Heart right ventricle (tissue), 16 donors: ENCODE results near the gene NEU3. TPM values are rescaled to one million over a fixed set of nuclear protein-coding genes. Genes with fewer than 3 reads are reported as not detected.

Experiments
- ATAC-seq, 8 donors: fragments of 200-7000 bp; cut with Tn5 transposase; one replicate each; pipeline ENCODE4 v1.9.1; 2020; ENCODE audit warnings: mild to moderate bottlenecking in 8 of 8, moderate library complexity in 8 of 8, moderate number of reproducible peaks in 1 of 8
- DNase-seq, 2 donors: peaks; one replicate each; pipeline ENCODE4 v3.0.0-alpha.2; 2020
- H3K27ac ChIP-seq, 10 donors: fragments of 200-600 bp; sonication (generic) in 2 of 10; one replicate each; pipeline versions ENCODE4 v1.5.0 to v1.8.0; 2020 to 2022; ENCODE audit warnings: mild to moderate bottlenecking in 3 of 10
- H3K27me3 ChIP-seq, 7 donors: fragments of 200-600 bp; one replicate each; pipeline ENCODE4 v1.8.0; 2021 to 2022; ENCODE audit warnings: mild to moderate bottlenecking in 2 of 7
- H3K36me3 ChIP-seq, 9 donors: fragments of 200-600 bp; sonication (generic) in 1 of 9; one replicate each; pipeline versions ENCODE4 v1.5.0 to v1.8.0; 2020 to 2022; ENCODE audit warnings: mild to moderate bottlenecking in 2 of 9
- H3K4me1 ChIP-seq, 9 donors: fragments of 200-600 bp; sonication (generic) in 1 of 9; one replicate each; pipeline versions ENCODE4 v1.5.0 to v1.8.0; 2020 to 2022; ENCODE audit warnings: mild to moderate bottlenecking in 4 of 9
- H3K4me3 ChIP-seq, 10 donors: fragments of 200-600 bp; sonication (generic) in 2 of 10; one replicate each; pipeline versions ENCODE4 v1.5.0 to v1.8.0; 2020 to 2022; ENCODE audit warnings: mild to moderate bottlenecking in 7 of 10, moderate library complexity in 2 of 10
- H3K9me3 ChIP-seq, 11 donors: fragments of 200-600 bp in 10 of 11; sonication (generic) in 2 of 11; one replicate each; pipeline versions ENCODE4 v1.5.0 to v1.8.0; 2013 to 2022; ENCODE audit warnings: mild to moderate bottlenecking in 2 of 11, control low read depth in 1 of 11, moderate library complexity in 1 of 11
- CTCF ChIP-seq, 9 donors: fragments of 200-600 bp; sonication (generic) in 2 of 9; IDR thresholded peaks; one replicate each; pipeline versions ENCODE4 v1.5.0 to v1.8.0; 2021 to 2022; ENCODE audit warnings: antibody characterized with exemption in 9 of 9, mild to moderate bottlenecking in 5 of 9, moderate library complexity in 1 of 9
- WGBS, 2 donors: extraction: QIAGEN DNeasy Blood & Tissue Kit; methylation state at CpG; one replicate each; pipeline ENCODE4 v1.1.7; 2013; ENCODE audit warnings: inconsistent platforms in 1 of 2; 5-methylcytosine and 5-hydroxymethylcytosine counted together
- intact Hi-C, 10 donors: fragments of 100-400 bp; cut with DNase I; formaldehyde crosslinking; loops; one replicate each; pipeline versions ENCODE4 v1.11.1 to v1.14.2; 2022
- polyA plus RNA-seq, 2 donors: library from polyadenylated mRNA; stranded (reverse); fragments of 200-250 nt; gene quantifications; one replicate each; pipeline ENCODE4 v1.2.3, GENCODE V29; 2013
- total RNA-seq, 10 donors: library from RNA; stranded (reverse); fragmentation: NEBNext Ultra II Directional in 3 of 10; extraction: Animal tissue kit (Norgen Biotek cat#: 25700) in 3 of 10; gene quantifications; one replicate each; pipeline versions ENCODE4 v1.2.1 to v1.2.4, GENCODE V29; 2021 to 2023
- donor health status: Arrhythmogenic right ventricular cardiomyopathy.
- donor health status: ischemic (EF 13 %, LVEDD 7.1; RV severe dilation, severe dysfunction).
- donor health status: healthy with polysubstance abuse.
- donor health status: DM: no; HTN: yes; CAD: no.
- donor health status: DM: no; HTN: no; CAD: no.
- donor health status: ischemic (EF 25% LVEDD 6.9; RV normal size, moderate dysfunction).
- donor health status: ischemic (EF 25% LVEDD 5.7; RV mildly dilated, moderate dysfunction).
- donor health status: healthy.
- donor health status: DM: yes; HTN: yes; CAD: no.
- donor health status: Ischemic cardiomyopathy.
- donor health status: ischemic (EF 35%, LVEDD 5.7; RV mildly dilated, moderate dysfunction).
- donor health status: nonischemic (EF 11% LVEDD 7.7; RV severe dilation, severe dysfunction).
- donor health status: DM: yes; HTN: yes; CAD: no.
- donor health status: PGD.
- donor health status: ischemic (EF 29% LVEDD 5.4; RV normal size, mild dysfunction).
- donor health status: nonischemic (EF 23%, LVEDD 6.1; RV moderate dilation, normal function).

NEU3 gene
- total and polyA plus RNA-seq, 12 donors, result 2.6 to 16.1 (median 9.2) TPM

GRCh38 chr11:75056814-75057213, 68.1 kb downstream of the NEU3 start:
- peaks cover 0 to 4% (median 0%) of the 10 kb centered on the region in 7 donors for H3K27me3 ChIP-seq
- TF ChIP-seq CTCF (IDR thresholded peaks at IDR 0.05), result no peak
- no peak for ATAC-seq
- no peaks in the 10 kb centered on the region for H3K36me3 ChIP-seq
- H3K4me1 ChIP-seq, result no peaks in the 10 kb centered on the region
- WGBS, 2 donors, result 58 to 75% methylated on average over 3 of the region's 3 CpGs
- no peak overlapping the region for H3K4me3 ChIP-seq
- peaks cover 0 to 24% (median 13%) of the 10 kb centered on the region in 11 donors for H3K9me3 ChIP-seq
- H3K27ac ChIP-seq, result no peak overlapping the region
- no peak for DNase-seq
- intact Hi-C loops, result no loop called here

GRCh38 chr11:75059299-75059698, 70.6 kb downstream of the NEU3 start:
- TF ChIP-seq CTCF (IDR thresholded peaks at IDR 0.05), result no peak
- no peaks in the 10 kb centered on the region for H3K36me3 ChIP-seq
- H3K4me3 ChIP-seq, result no peak overlapping the region
- H3K27ac ChIP-seq, result no peak overlapping the region
- intact Hi-C loops, result no loop called here
- H3K4me1 ChIP-seq, result no peaks in the 10 kb centered on the region
- peaks cover 0 to 4% (median 0%) of the 10 kb centered on the region in 7 donors for H3K27me3 ChIP-seq
- no peak for DNase-seq
- no peaks in the 10 kb centered on the region for H3K9me3 ChIP-seq
- no peak for ATAC-seq

GRCh38 chr11:75063741-75064314, 75.1 kb downstream of the NEU3 start:
- H3K4me1 ChIP-seq, result no peaks in the 10 kb centered on the region
- H3K4me3 ChIP-seq, result no peak overlapping the region
- ATAC-seq (no peak), DNase-seq (no peak)
- no peaks in the 10 kb centered on the region for H3K36me3 ChIP-seq
- peaks cover 0 to 24% (median 0%) of the 10 kb centered on the region in 7 donors for H3K27me3 ChIP-seq
- H3K27ac ChIP-seq, result no peak overlapping the region
- TF ChIP-seq CTCF (IDR thresholded peaks at IDR 0.05), result no peak
- WGBS, 2 donors, result 58 to 65% methylated on average over 3 of the region's 3 CpGs
- intact Hi-C loops, result no loop called here
- H3K9me3 ChIP-seq, result peaks cover 0 to 4% (median 0%) of the 10 kb centered on the region in 11 donors

GRCh38 chr11:75066061-75066460, 77.3 kb downstream of the NEU3 start:
- no peak overlapping the region for H3K4me3 ChIP-seq
- TF ChIP-seq CTCF (IDR thresholded peaks at IDR 0.05), result no peak
- intact Hi-C loops, result no loop called here
- H3K4me1 ChIP-seq, result no peaks in the 10 kb centered on the region
- ATAC-seq (no peak), DNase-seq (no peak)
- 74 to 78% methylated on average over 7 of the region's 7 CpGs for WGBS, 2 donors
- H3K36me3 ChIP-seq, result no peaks in the 10 kb centered on the region
- H3K27me3 ChIP-seq, result peaks cover 0 to 39% (median 11%) of the 10 kb centered on the region in 7 donors
- H3K27ac ChIP-seq, result no peak overlapping the region
- H3K9me3 ChIP-seq, result peaks cover 0 to 4% (median 0%) of the 10 kb centered on the region in 11 donors

Other genes with a start within 250 kb of the NEU3 start
- gene RNF169, start 240.1 kb upstream of the NEU3 start, total RNA-seq, result 10 to 100 TPM in 9 of 10 donors, 1 to 10 TPM in 1; 9.0 to 14.0 (median 11.2) TPM
- gene RNF169, start 240.1 kb upstream of the NEU3 start, polyA plus RNA-seq, result 1 to 10 TPM; 2.3 to 2.4 TPM
- 10 to 100 TPM in 6 of 10 donors, 1 to 10 TPM in 4; 4.0 to 22.8 (median 11.7) TPM for gene XRRA1, start 39.8 kb upstream of the NEU3 start, total RNA-seq
- gene XRRA1, start 39.8 kb upstream of the NEU3 start, polyA plus RNA-seq, result 1 to 10 TPM; 1.8 to 4.3 TPM
- 100 to 1,000 TPM in 5 of 10 donors, 10 to 100 TPM in 5; 78.4 to 128 (median 99.5) TPM for gene SPCS2, start 39.7 kb upstream of the NEU3 start, total RNA-seq
- 100 to 1,000 TPM; 116 to 143 TPM for gene SPCS2, start 39.7 kb upstream of the NEU3 start, polyA plus RNA-seq
- gene OR2AT4, start 107.9 kb downstream of the NEU3 start, total RNA-seq, result not detected
- gene OR2AT4, start 107.9 kb downstream of the NEU3 start, polyA plus RNA-seq, result not detected
- gene SLCO2B1, start 162.2 kb downstream of the NEU3 start, total RNA-seq, result 10 to 100 TPM; 10.7 to 69.0 (median 18.0) TPM
- gene SLCO2B1, start 162.2 kb downstream of the NEU3 start, polyA plus RNA-seq, result 1 to 10 TPM; 5.2 to 7.2 TPM